H9 (cell line): ENCODE data around the gene CA5A. TPM values are rescaled to one million over a fixed set of nuclear protein-coding genes. Genes with fewer than 3 reads are reported as not detected.

Source experiments
- DNase-seq: peaks from one replicate; pipeline ENCODE4 v3.0.0-alpha.2; 2017
- H2AFZ ChIP-seq: one replicate; pipeline ENCODE4 v1.6.1; 2013; ENCODE audit warnings: mild to moderate bottlenecking, low read length, control low read depth, moderate library complexity
- H2AK5ac ChIP-seq: 2 replicates; pipeline ENCODE4 v1.6.1; 2013; ENCODE audit warnings: low read length, control low read depth, mixed read lengths; ENCODE audit not compliant: insufficient read length
- H2BK120ac ChIP-seq: one replicate; pipeline ENCODE4 v1.6.1; 2013; ENCODE audit warnings: low read depth, mild to moderate bottlenecking, low read length, control low read depth, inconsistent platforms; ENCODE audit not compliant: poor library complexity, severe bottlenecking
- H2BK12ac ChIP-seq: 2 replicates; pipeline ENCODE4 v1.6.1; 2013; ENCODE audit warnings: low read length, control low read depth, mixed read lengths, low read depth; ENCODE audit not compliant: insufficient read length
- H2BK15ac ChIP-seq: 2 replicates; pipeline ENCODE4 v1.6.1; 2013; ENCODE audit warnings: low read depth, low read length, control low read depth
- H2BK20ac ChIP-seq: one replicate; pipeline ENCODE4 v1.6.1; 2013; ENCODE audit warnings: low read depth, mild to moderate bottlenecking, low read length, control low read depth, inconsistent platforms; ENCODE audit not compliant: poor library complexity, severe bottlenecking
- H2BK5ac ChIP-seq: 2 replicates; pipeline ENCODE4 v1.6.1; 2013; ENCODE audit warnings: low read length, control low read depth, mixed read lengths; ENCODE audit not compliant: insufficient read length
- H3K14ac ChIP-seq: 2 replicates; pipeline ENCODE4 v1.6.1; 2013; ENCODE audit warnings: low read length, control low read depth; ENCODE audit not compliant: insufficient read depth
- H3K18ac ChIP-seq: 2 replicates; pipeline ENCODE4 v1.6.1; 2013; ENCODE audit warnings: low read depth, mild to moderate bottlenecking, mixed read lengths, low read length, control low read depth; ENCODE audit not compliant: insufficient read length
- H3K23ac ChIP-seq: 2 replicates; pipeline ENCODE4 v1.6.1; 2013; ENCODE audit warnings: low read length, control low read depth, mixed read lengths, low read depth; ENCODE audit not compliant: insufficient read length
- H3K23me2 ChIP-seq: 2 replicates; pipeline ENCODE4 v1.6.1; 2013; ENCODE audit warnings: low read depth, mild to moderate bottlenecking, mixed read lengths, low read length, control low read depth; ENCODE audit not compliant: insufficient read length, poor library complexity, severe bottlenecking
- H3K27ac ChIP-seq: 2 replicates; pipeline ENCODE4 v1.5.1; 2013; ENCODE audit warnings: low read length, control low read depth, mixed read lengths, low read depth; ENCODE audit not compliant: insufficient read length
- H3K27me3 ChIP-seq: 2 replicates; pipeline ENCODE4 v1.6.1; 2013; ENCODE audit warnings: low read length, control low read depth, inconsistent platforms; ENCODE audit not compliant: insufficient read depth
- H3K4ac ChIP-seq: 2 replicates; pipeline ENCODE4 v1.6.1; 2013; ENCODE audit warnings: low read depth, mild to moderate bottlenecking, control low read depth, inconsistent platforms, low read length, moderate library complexity
- H3K4me1 ChIP-seq: 2 replicates; pipeline ENCODE4 v1.6.1; 2013; ENCODE audit warnings: low read length, control low read depth, inconsistent platforms; ENCODE audit not compliant: insufficient read depth
- H3K4me2 ChIP-seq: 2 replicates; pipeline ENCODE4 v1.6.1; 2013; ENCODE audit warnings: low read length, control low read depth, mixed read lengths; ENCODE audit not compliant: insufficient read length, insufficient read depth
- H3K56ac ChIP-seq: 2 replicates; pipeline ENCODE4 v1.6.1; 2013; ENCODE audit warnings: low read depth, mild to moderate bottlenecking, mixed read lengths, low read length, control low read depth; ENCODE audit not compliant: insufficient read length
- H3K79me1 ChIP-seq: 2 replicates; pipeline ENCODE4 v1.6.1; 2013; ENCODE audit warnings: low read depth, mild to moderate bottlenecking, moderate library complexity, low read length, control low read depth, inconsistent platforms; ENCODE audit not compliant: insufficient read depth, poor library complexity, severe bottlenecking
- H3K79me2 ChIP-seq: 2 replicates; pipeline ENCODE4 v1.6.1; 2013; ENCODE audit warnings: low read length, control low read depth, inconsistent platforms; ENCODE audit not compliant: insufficient read depth
- H3K9ac ChIP-seq: 2 replicates; pipeline ENCODE4 v1.6.1; 2013; ENCODE audit warnings: low read length, control low read depth, mixed read lengths; ENCODE audit not compliant: insufficient read length; ENCODE audit errors: extremely low read depth
- H3K9me3 ChIP-seq: one replicate; pipeline ENCODE4 v1.6.1; 2013; ENCODE audit warnings: low read depth, low read length, inconsistent platforms; ENCODE audit not compliant: control insufficient read depth
- H3T11ph ChIP-seq: one replicate; pipeline ENCODE4 v1.6.1; 2013; ENCODE audit warnings: mild to moderate bottlenecking, low read length, control low read depth, inconsistent platforms
- H4K20me1 ChIP-seq: one replicate; pipeline ENCODE4 v1.6.1; 2013; ENCODE audit not compliant: control insufficient read depth, insufficient read length, insufficient read depth
- H4K5ac ChIP-seq: 2 replicates; pipeline ENCODE4 v1.6.1; 2013; ENCODE audit warnings: low read depth, mild to moderate bottlenecking, mixed read lengths, low read length, control low read depth; ENCODE audit not compliant: insufficient read length
- H4K8ac ChIP-seq: replicated peaks from 2 replicates; pipeline ENCODE4 v1.6.1; 2013; ENCODE audit warnings: low read length, control low read depth, mixed read lengths, low read depth; ENCODE audit not compliant: insufficient read length
- H4K91ac ChIP-seq: 2 replicates; pipeline ENCODE4 v1.6.1; 2013; ENCODE audit warnings: low read depth, mild to moderate bottlenecking, moderate library complexity, mixed read lengths, low read length, control low read depth; ENCODE audit not compliant: insufficient read length
- H3K27ac Mint-ChIP-seq, 3 experiments: 2 replicates in 2 of 3; 3 replicates in 1 of 3; pipeline ENCODE4 v1.8.0; 2020 to 2021; ENCODE audit warnings: mixed read lengths in 3 of 3, mild to moderate bottlenecking in 1 of 3, moderate library complexity in 1 of 3
- H3K27me3 Mint-ChIP-seq: 2 replicates; pipeline ENCODE4 v1.8.0; 2021; ENCODE audit warnings: low read depth, mild to moderate bottlenecking, moderate library complexity, mixed read lengths
- H3K36me3 Mint-ChIP-seq, 3 experiments: 2 replicates in 2 of 3; 3 replicates in 1 of 3; pipeline ENCODE4 v1.8.0; 2020 to 2021; ENCODE audit warnings: low read depth in 3 of 3, mixed read lengths in 3 of 3; ENCODE audit not compliant: insufficient read depth in 1 of 3
- H3K4me1 Mint-ChIP-seq, 2 experiments: 2 replicates each; pipeline ENCODE4 v1.8.0; 2020; ENCODE audit warnings: mixed read lengths in 2 of 2
- H3K4me3 Mint-ChIP-seq, 2 experiments: 2 replicates in 1 of 2; 3 replicates in 1 of 2; pipeline ENCODE4 v1.8.0; 2020 to 2021; ENCODE audit warnings: mild to moderate bottlenecking in 2 of 2, mixed read lengths in 2 of 2, moderate library complexity in 1 of 2
- H3K9me3 Mint-ChIP-seq, 2 experiments: 2 replicates in 1 of 2; 3 replicates in 1 of 2; pipeline ENCODE4 v1.8.0; 2020; ENCODE audit warnings: mild to moderate bottlenecking in 2 of 2, mixed read lengths in 2 of 2, moderate library complexity in 1 of 2
- CTCF ChIP-seq: fragments of 200-600 bp; sonication (generic); conservative IDR thresholded peaks from 3 replicates; pipeline ENCODE4 v1.8.0; 2021; ENCODE audit warnings: antibody characterized with exemption, mild to moderate bottlenecking
- WGBS: extraction: QIAGEN DNeasy Blood & Tissue Kit; methylation state at CpG from one replicate; pipeline ENCODE4 v1.1.7; 2013; ENCODE audit warnings: missing lambda C conversion rate, low lambda C conversion rate, mixed read lengths; ENCODE audit not compliant: insufficient read length; ENCODE audit errors: extremely low coverage; 5-methylcytosine and 5-hydroxymethylcytosine counted together
- total RNA-seq: library from RNA; stranded (reverse); gene quantifications from 2 replicates; pipeline ENCODE4 v1.2.1, GENCODE V29; 2021

CA5A gene
- total RNA-seq, 1 experiment from 2014 or later = not detected

- H3K9me3 ChIP-seq = no peaks in the 10 kb centered on the region
- Mint-ChIP-seq H3K9me3 (peaks cover 21 to 24% of the 10 kb centered on the region in 2 experiments), H3K27me3 (peaks cover 1% of the 10 kb centered on the region; the same call in 1 of the 2 replicates), H3K36me3 (peaks cover 24 to 26% (median 25%) of the 10 kb centered on the region in 3 experiments), H3K4me1 (peaks cover 21 to 23% of the 10 kb centered on the region in 2 experiments), H3K4me3 (no peak overlapping the region; a peak in 1 of 5 replicates), H3K27ac (peak overlapping the region in 2 of 3 experiments; percentile 81 to 89; a peak in 4 of 7 replicates)
- no peaks in the 10 kb centered on the region for H4K20me1 ChIP-seq
- no peak overlapping the region for H3K9ac ChIP-seq
- H4K5ac ChIP-seq = no peak overlapping the region
- no peak overlapping the region for H3K18ac ChIP-seq
- no peak overlapping the region for H2BK15ac ChIP-seq
- WGBS = no CpG with 5 or more reads among the region's 7 CpGs
- no peak for DNase-seq
- no peak overlapping the region for H3K4me2 ChIP-seq
- H3K56ac ChIP-seq = no peak overlapping the region
- H3K4me1 ChIP-seq = no peaks in the 10 kb centered on the region
- no peak overlapping the region for H3K4ac ChIP-seq
- H2BK5ac ChIP-seq = no peak overlapping the region
- no peak for TF ChIP-seq CTCF
- no peak overlapping the region for H2AK5ac ChIP-seq
- no peak overlapping the region for H3K27ac ChIP-seq
- no peaks in the 10 kb centered on the region for H3K23me2 ChIP-seq
- no peak overlapping the region for H2AFZ ChIP-seq
- H2BK120ac ChIP-seq = no peak overlapping the region
- no peak overlapping the region for H2BK12ac ChIP-seq
- H3K79me1 ChIP-seq = peaks cover 10% of the 10 kb centered on the region
- peaks cover 27% of the 10 kb centered on the region; the same call in 1 of the 2 replicates for H3K79me2 ChIP-seq
- no peak overlapping the region for H4K91ac ChIP-seq
- H2BK20ac ChIP-seq = no peak overlapping the region
- H3K23ac ChIP-seq = no peak overlapping the region
- H3T11ph ChIP-seq = no peak overlapping the region
- H3K27me3 ChIP-seq = no peaks in the 10 kb centered on the region
- no peak overlapping the region for H3K14ac ChIP-seq
- H4K8ac ChIP-seq = no peak overlapping the region
Measured at GRCh38 chr16:87968541-87968940, 32.2 kb upstream of the CA5A start.
